ENCODE data around the gene CCDC33. TPM values are rescaled to one million over a fixed set of nuclear protein-coding genes. Genes with fewer than 3 reads are reported as not detected.

The CCDC33 gene
- total RNA-seq, 2 donors from 2014 or later: 1.5 TPM; not detected in 1

- no peak overlapping the region for H3K27ac ChIP-seq
- TF ChIP-seq POLR2A (IDR thresholded peaks at IDR 0.05) (no peak), CTCF (IDR thresholded peaks at IDR 0.05) (no peak), POLR2AphosphoS5 (IDR thresholded peaks at IDR 0.05) (no peak)
- H3K4me1 ChIP-seq (replicated peaks): no peaks in the 10 kb centered on the region
- no peaks in the 10 kb centered on the region for H3K36me3 ChIP-seq
- no peak for DNase-seq (ENCODE audit: low spot score)
- H3K9me3 ChIP-seq: no peaks in the 10 kb centered on the region
- WGBS: 32% methylated on average over 10 of the region's 10 CpGs
- H3K4me3 ChIP-seq: no peak overlapping the region
- H3K27me3 ChIP-seq (replicated peaks; ENCODE audit: insufficient read depth): peaks cover 3% of the 10 kb centered on the region
- intact Hi-C loops (cut with DNase I): loop anchor here (5.0 kb wide), 1 partner anchor 179 kb away; no protein-coding TSS in a partner anchor
Observed at GRCh38 chr15:74306781-74307217, 70.7 kb downstream of the CCDC33 start.

- intact Hi-C loops (cut with DNase I): loop anchor here (5.0 kb wide), 1 partner anchor 181 kb away; no protein-coding TSS in a partner anchor
- TF ChIP-seq POLR2A (IDR thresholded peaks at IDR 0.05) (no peak), POLR2AphosphoS5 (IDR thresholded peaks at IDR 0.05) (no peak), CTCF (IDR thresholded peaks at IDR 0.05) (peak; percentile 33 to 64 (median 59))
- Histone ChIP-seq H3K4me1 (replicated peaks) (no peaks in the 10 kb centered on the region), H3K27me3 (replicated peaks; ENCODE audit: insufficient read depth) (peaks cover 3% of the 10 kb centered on the region), H3K9me3 (no peaks in the 10 kb centered on the region), H3K36me3 (no peaks in the 10 kb centered on the region), H3K27ac (no peak overlapping the region), H3K4me3 (no peak overlapping the region)
- WGBS: 8% methylated on average over 19 of the region's 19 CpGs
- DNase-seq (ENCODE audit: low spot score): peak; percentile 39
Observed at GRCh38 chr15:74307827-74308811, 72.0 kb downstream of the CCDC33 start.

GRCh38 chr15:74311734-74312444 is 75.8 kb downstream of the CCDC33 start:
- TF ChIP-seq POLR2A (IDR thresholded peaks at IDR 0.05) (no peak), CTCF (IDR thresholded peaks at IDR 0.05) (peak in 3 of 4 experiments; percentile 9 to 19 (median 9)), POLR2AphosphoS5 (IDR thresholded peaks at IDR 0.05) (no peak)
- 59% methylated on average over 13 of the region's 13 CpGs for WGBS
- H3K27ac ChIP-seq: no peak overlapping the region
- no peaks in the 10 kb centered on the region for H3K36me3 ChIP-seq
- no peaks in the 10 kb centered on the region for H3K27me3 ChIP-seq (replicated peaks; ENCODE audit: insufficient read depth)
- DNase-seq (ENCODE audit: low spot score): no peak
- intact Hi-C loops (cut with DNase I): no loop called here
- H3K9me3 ChIP-seq: no peaks in the 10 kb centered on the region
- H3K4me1 ChIP-seq (replicated peaks): no peaks in the 10 kb centered on the region
- H3K4me3 ChIP-seq: no peak overlapping the region

GRCh38 chr15:74312445-74313007 is 76.4 kb downstream of the CCDC33 start:
- Histone ChIP-seq H3K27ac (no peak overlapping the region), H3K27me3 (replicated peaks; ENCODE audit: insufficient read depth) (no peaks in the 10 kb centered on the region), H3K4me3 (no peak overlapping the region), H3K4me1 (replicated peaks) (no peaks in the 10 kb centered on the region), H3K9me3 (no peaks in the 10 kb centered on the region), H3K36me3 (no peaks in the 10 kb centered on the region)
- WGBS: 59% methylated on average over 9 of the region's 9 CpGs
- intact Hi-C loops (cut with DNase I): no loop called here
- DNase-seq (ENCODE audit: low spot score): no peak
- TF ChIP-seq POLR2A (IDR thresholded peaks at IDR 0.05) (no peak), CTCF (IDR thresholded peaks at IDR 0.05) (no peak), POLR2AphosphoS5 (IDR thresholded peaks at IDR 0.05) (no peak)
